ENCODE measurements around the gene GLT1D1.

The GLT1D1 gene

GRCh38 chr12:128914908-128915563 lies 61.8 kb downstream of the GLT1D1 start:
- DNase-seq (ENCODE audit: low read depth, low spot score), result no peak

- DNase-seq (ENCODE audit: low read depth, low spot score), result no peak
Observed at GRCh38 chr12:128916425-128916824, 63.1 kb downstream of the GLT1D1 start.

GRCh38 chr12:128918481-128919260 lies 65.4 kb downstream of the GLT1D1 start:
- DNase-seq (ENCODE audit: low read depth, low spot score), result no peak

GRCh38 chr12:128920468-128920867 lies 67.2 kb downstream of the GLT1D1 start:
- DNase-seq (ENCODE audit: low read depth, low spot score), result no peak

DNA sequence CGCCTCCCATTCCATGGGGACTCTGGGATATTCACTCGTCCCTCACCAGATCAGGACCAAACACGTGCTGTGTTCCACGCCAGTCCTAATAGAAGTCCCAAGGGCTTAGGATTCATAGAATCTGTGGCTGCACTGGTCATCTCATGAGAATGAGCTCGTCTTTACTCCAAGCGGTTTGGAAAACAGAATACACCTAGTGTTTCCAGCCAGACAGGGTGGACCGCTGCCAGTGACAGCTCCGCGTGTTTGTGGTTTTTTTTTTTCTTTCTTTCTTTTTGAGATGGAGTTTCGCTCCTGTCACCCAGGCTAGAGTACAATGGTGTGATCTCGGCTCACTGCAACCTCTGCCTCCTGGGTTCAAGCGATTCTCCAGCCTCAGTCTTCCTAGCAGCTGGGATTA lies 75.1 kb downstream of the GLT1D1 start:
- no peak for DNase-seq (ENCODE audit: low read depth, low spot score)

DNA sequence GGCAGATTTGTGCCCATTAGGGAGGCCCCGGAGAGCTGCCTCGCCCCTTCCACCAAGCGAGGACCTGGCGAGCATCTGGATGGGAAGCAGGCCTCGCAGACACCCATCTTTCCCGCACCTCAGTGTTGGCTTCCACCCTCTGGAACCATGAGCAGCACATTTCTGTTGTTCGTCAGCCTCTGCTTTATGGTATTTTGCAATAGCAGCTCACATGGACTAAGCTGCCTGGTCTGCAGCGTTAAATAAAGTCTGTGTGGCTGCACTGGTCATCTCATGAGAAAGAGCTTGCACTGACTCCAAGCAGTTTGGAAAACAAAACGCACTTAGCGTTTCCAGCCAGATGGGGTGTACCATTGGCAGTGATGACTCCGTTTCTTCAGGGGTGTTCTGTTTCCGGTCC lies 75.8 kb downstream of the GLT1D1 start:
- no peak for DNase-seq (ENCODE audit: low read depth, low spot score)

GRCh38 chr12:128930606-128931005 lies 77.3 kb downstream of the GLT1D1 start:
- DNase-seq (ENCODE audit: low read depth, low spot score), result no peak

DNA sequence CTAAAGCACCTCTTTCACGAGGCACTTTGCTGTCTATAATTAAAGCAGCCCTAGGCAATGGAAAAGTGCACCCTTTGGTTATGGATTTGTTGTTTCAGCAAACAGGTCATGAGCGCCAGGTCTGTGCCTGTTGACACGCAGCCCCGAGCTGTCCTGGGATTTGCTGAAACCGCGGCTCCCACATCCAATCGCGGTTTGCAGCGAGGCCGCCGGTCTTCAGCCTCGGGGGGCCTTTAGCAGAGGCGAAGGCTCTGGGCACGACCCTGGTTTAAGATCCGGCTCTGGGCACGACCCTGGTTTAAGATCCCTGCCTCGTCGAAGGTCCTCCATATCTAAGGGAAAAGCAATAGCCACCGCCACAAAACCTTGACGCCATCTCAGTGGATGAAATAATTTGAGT lies 79.2 kb downstream of the GLT1D1 start:
- no peak for DNase-seq (ENCODE audit: low read depth, low spot score)

- no peak for DNase-seq (ENCODE audit: low read depth, low spot score)
Observed at GRCh38 chr12:128933039-128933438, 79.8 kb downstream of the GLT1D1 start.

DNA sequence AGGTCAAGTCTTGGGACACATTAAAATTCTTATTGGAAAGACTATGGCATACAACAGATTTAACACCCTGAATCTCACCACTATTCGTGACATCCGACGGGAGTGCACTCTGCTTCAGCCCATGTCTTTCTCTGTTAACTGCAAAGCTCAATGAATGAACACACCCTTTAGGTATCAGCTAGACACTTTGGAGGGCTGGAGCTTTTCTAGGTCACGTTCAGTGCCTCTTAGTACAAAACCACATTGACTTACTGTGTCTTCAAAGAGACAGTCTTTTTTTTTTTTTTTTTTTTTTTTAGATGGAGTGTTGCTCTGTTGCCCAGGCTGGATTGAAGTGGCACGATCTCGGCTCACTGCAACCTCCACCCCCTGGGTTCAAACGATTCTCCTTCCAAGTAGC lies 80.6 kb downstream of the GLT1D1 start:
- no peak for DNase-seq (ENCODE audit: low read depth, low spot score)

DNA sequence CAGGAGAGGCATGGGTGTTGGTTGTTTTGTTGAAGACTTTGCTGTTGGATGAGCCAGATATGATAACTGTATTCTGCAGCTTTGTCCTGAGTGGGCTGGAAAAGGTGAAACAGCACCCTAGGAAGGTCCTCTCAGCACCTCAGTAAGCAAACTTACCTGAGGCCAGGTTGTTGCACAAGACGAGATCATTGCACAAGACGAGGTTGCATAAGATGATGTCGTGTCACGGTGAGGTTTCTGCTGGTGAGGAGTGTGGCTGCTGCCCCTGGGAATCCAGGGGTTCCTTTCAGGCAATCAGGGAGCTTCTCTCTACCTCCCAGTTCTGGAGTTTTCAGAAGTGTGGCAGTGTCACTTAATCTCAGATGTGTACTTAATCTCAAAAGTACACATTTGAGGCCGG lies 85.6 kb downstream of the GLT1D1 start:
- no peak for DNase-seq (ENCODE audit: low read depth, low spot score)

DNA sequence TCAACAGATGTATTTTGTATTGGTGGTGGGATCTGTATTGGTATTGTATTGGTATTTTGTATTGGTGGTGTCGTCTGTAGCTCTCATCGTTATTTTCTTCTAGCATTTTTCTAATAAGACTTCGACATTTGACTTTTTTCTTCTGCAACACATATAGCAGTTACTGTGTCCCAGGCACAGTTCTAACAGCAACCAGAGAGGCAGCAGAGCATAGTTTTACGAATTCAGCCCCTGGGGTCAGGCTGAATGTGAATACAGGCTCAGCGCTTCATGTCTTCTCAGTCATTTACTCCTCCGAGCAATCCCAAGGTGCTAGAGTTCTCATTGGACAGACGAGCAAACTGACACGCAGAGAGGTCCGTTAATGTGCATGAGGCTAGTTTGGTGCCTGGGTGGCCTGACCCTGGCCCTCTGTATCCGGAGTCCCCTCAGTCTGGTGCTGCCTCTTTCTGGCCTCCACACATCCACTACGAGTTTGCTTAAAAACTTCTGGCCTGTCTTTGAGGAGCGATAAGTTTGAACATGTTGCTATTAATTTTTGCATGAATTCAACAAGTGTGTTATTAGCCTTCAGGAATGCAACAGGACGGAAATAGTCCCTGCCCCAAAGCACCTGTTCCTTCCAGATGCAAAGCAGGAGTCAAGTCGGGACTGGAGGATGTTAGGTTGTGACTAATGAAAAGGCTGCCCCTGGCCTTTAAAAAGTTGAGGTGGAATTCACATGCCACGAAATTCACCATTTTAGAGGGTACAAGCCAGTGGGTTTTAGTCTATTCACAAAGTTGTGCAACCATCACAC lies 87.0 kb downstream of the GLT1D1 start:
- no peak for DNase-seq (ENCODE audit: low read depth, low spot score)

DNA sequence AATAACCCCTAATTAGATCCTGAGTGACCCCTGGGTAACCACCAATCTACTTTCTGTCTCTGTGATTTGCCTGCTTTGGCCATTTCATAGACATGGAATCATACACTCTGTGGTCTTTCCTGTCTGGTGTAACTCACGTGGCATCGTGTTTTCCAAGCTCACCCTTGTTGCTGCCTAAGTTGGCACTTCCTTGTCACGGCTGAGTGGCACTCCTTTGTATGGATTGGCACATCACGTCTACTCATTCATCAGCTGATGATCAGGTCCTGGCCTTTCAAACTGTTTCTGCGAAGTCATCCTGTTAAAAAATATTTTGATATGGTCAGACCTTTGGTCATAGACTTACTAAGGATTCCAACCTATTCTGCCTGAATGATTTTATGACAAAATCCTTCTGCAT lies 87.7 kb downstream of the GLT1D1 start:
- DNase-seq (ENCODE audit: low read depth, low spot score), result no peak

- DNase-seq (ENCODE audit: low read depth, low spot score), result no peak
Observed at GRCh38 chr12:128942960-128943477, 89.7 kb downstream of the GLT1D1 start.

DNA sequence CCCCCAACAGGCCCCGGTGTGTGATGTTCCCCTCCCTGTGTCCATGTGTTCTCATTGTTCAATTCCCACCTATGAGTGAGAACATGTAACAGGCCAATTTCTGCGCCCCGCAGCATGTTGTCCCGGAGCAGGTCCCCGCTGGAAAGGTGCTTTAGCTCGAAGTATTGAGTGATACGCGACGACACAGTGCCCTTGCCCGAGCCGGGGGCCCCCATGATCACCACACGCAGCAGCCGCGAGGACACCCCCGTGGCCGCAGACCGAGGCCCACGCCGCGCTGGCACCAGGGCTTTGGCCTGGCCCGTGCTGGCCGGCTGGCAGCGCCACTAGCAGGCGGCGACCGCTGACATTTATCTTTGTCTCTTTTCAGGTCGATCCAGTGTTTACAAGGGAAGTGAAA lies 91.7 kb downstream of the GLT1D1 start:
- DNase-seq (ENCODE audit: low read depth, low spot score), result no peak

DNA sequence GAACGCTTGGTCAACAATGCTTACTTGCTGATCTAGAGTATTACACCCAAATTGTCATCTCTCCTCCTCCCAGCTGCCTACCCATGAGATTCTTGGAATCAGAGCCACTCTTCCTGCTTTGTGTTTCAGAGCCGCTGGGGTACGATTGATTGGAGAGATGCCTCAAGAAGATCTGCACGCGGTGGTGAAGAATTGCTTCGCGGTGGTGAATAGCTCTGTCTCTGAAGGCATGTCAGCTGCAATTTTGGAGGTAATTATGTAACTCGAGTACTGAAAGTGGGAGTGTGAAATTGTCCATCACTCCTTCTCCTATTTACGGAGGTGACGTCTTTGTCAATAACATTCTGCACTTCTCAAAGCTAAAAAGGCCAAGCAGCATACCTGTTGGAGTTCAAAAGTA lies 93.9 kb downstream of the GLT1D1 start:
- no peak for DNase-seq (ENCODE audit: low read depth, low spot score)

GRCh38 chr12:128949086-128949485 lies 95.8 kb downstream of the GLT1D1 start:
- DNase-seq (ENCODE audit: low read depth, low spot score), result no peak

GRCh38 chr12:128951448-128951847 lies 98.2 kb downstream of the GLT1D1 start:
- no peak for DNase-seq (ENCODE audit: low read depth, low spot score)

GRCh38 chr12:128956755-128957154 lies 103.5 kb downstream of the GLT1D1 start:
- no peak for DNase-seq (ENCODE audit: low read depth, low spot score)

- DNase-seq (ENCODE audit: low read depth, low spot score), result no peak
Observed at GRCh38 chr12:128959901-128960300, 106.6 kb downstream of the GLT1D1 start.

DNA sequence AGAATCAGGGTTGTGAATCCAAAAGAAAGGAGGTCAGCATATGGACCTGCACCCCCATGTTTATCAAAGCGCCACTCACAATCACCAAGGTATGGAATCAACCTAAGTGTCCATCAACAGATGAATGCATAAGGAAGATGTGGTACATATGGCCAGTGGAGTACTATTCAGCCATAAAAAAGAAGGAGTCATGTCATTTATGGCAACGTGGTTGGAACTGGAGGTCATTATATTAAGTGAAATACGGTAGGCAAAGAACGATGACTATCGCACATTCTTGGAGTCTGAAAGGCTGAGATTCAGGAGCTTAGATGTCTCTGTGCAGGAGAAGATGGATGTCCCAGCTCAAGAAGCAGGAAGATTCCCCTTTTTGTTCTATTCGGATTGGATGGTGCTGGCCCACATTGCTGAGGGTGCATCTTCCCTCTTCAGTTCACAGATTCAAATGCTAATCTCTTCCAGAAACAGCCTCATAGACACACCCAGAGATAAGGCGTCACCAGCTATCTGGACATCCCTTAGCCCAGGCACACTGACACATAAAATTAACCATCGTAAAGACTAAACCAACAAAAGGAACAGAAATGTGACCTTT lies 108.1 kb downstream of the GLT1D1 start:
- no peak for DNase-seq (ENCODE audit: low read depth, low spot score)

DNA sequence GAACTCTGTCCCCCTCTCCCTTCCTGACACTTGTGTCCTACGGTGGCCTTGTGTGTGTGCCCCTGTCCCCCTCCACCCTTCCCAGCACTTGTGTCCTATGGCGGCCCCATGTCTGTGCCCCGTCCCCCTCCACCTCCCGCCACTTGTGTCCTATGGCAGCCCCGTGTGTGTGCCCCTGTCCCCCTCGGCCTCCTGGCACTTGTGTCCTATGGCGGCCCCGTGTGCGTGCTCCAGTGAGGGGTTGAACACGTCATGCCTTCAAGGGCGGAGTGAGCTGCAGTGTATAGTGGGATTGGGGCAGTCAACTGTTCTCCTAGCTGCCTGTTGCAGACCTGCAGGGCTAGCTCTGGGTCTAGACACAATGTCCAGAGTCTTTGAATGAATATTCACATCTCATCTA lies 108.7 kb downstream of the GLT1D1 start:
- no peak for DNase-seq (ENCODE audit: low read depth, low spot score)

Measured in activated naive CD8-positive, alpha-beta T cell treated with anti-CD3 and anti-CD28 coated beads, Interleukin-2, amount 50 U/mL, for 16 hours (primary cell).